ENCODE data around the gene CRAT.
"Not testable (repeated sequence)": the region's sequence is repeated elsewhere in the genome, so short reads cannot be mapped to it uniquely, and the experiment has no call there.

Gene CRAT

GRCh38 chr9:129138144-129138462, 27.5 kb upstream of the CRAT start:
- DNase-seq, result no peak

- DNase-seq, result no peak
These were observed 26.9 kb upstream of the CRAT start for GRCh38 chr9:129137292-129138143.

DNA sequence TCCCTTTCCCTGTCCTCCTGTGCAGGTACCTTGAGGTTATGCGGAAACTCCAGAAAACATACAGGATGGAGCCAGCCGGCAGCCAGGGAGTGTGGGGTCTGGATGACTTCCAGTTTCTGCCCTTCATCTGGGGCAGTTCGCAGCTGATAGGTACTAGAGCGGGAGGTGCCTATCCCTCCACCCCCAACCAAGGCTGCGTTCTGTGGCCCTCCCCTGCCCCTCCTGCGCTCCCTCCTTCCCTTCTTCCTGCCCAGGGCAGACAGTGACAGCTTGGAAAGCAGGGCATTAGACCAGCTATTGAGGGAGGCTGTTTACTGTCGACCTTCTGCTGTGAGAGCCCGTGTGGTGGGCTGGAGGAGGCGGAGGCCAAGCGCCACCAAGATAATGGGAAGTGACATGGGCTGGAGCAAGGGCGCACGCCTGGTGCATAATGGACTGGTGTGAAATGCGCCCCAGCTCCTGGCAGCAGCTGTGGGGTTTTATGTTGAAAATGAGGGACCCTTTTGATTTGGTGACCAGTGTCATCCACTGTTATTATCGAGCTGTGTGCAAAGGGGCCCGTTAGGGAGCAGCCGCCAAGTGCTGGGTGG, 25.9 kb upstream of the CRAT start:
- DNase-seq, result no peak

GRCh38 chr9:129135476-129135875, 24.9 kb upstream of the CRAT start:
- DNase-seq, result no peak

- DNase-seq, result no peak
These were observed 22.5 kb upstream of the CRAT start for GRCh38 chr9:129133082-129133481.

DNA sequence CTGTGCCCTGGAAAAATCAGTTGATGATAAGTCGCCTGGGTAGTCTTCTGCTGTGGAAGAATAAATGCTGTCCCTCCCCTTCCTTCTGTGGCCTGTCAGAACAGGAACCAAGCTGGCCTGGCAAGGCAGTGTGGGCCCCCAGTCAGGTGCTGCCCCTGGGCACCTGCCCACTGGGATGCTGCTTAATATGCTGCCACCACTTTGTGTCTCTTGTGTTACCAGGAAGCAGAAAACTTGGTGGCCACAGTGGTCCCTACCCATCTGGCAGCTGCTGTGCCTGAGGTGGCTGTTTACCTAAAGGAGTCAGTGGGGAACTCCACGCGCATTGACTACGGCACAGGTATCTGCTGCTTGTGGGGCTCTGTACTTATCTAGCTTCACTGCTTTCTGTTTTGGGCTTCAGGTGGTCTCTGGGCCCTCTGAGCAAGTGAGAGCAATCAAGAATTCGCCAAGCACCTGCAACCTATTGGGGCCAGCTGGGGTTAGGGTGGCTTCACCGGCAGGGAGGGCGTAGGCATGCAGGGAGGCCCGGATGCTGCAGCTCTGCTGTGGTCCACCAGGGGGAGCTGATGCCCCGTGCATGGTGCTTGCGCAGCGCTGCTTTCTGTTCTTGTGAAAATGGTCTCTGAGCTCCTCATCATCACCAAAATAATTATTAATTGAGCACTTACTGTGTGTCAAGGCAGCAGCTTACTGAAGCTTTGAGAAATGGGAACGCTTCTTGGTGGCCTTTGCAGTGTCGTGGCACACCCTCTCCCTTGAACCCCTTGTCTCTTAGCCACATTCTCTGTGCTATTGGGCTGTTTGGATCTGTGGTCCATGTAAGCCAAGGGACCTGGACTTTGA, 20.9 kb upstream of the CRAT start:
- peak; percentile 89 to 90 for DNase-seq

- no peak for DNase-seq
These were observed 20.2 kb upstream of the CRAT start for GRCh38 chr9:129130791-129131190.

DNA sequence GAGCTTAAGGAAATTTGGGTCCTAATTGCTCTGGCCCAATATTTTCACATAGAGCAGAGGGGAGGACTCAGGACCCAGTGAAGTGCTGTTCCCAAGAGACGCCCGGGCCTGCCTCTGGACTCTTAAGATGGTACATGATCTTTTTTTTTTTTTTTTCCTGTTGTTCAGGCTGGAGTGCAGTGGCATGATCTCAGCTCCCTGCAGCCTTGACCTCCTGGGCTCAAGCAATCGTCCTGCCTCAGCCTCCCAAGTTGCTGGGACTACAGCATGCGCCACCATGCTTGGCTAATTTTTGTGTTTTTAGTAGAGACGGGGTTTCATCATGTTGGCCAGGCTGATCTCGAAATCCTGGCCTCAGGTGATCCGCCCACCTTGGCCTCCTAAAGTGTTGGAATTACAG, 19.7 kb upstream of the CRAT start:
- not testable (repeated sequence) for DNase-seq

DNA sequence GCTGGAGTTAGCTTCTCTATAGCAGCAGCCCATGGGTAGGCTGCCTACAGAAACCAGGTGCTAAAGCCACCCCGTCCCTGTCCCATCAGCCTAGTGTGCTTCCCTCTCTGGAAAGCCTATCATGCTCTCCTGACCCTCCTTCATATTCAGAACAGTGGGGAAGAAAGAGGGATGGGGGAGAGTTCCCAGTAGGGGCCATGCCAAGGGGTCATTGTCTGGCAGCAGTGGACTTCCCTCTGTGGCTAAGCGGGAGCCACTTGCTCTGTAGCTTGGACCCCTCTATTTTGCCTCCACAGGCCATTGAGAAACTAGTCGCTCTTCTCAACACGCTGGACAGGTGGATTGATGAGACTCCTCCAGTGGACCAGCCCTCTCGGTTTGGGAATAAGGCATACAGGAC, 18.1 kb upstream of the CRAT start:
- DNase-seq, result no peak

GRCh38 chr9:129126749-129127618, 16.4 kb upstream of the CRAT start:
- no peak for DNase-seq

- DNase-seq, result no peak
These were observed 14.9 kb upstream of the CRAT start for GRCh38 chr9:129125478-129125877.

- no peak for DNase-seq
These were observed 14.0 kb upstream of the CRAT start for GRCh38 chr9:129124506-129125069.

GRCh38 chr9:129122976-129123375, 12.4 kb upstream of the CRAT start:
- not testable (repeated sequence) for DNase-seq

DNA sequence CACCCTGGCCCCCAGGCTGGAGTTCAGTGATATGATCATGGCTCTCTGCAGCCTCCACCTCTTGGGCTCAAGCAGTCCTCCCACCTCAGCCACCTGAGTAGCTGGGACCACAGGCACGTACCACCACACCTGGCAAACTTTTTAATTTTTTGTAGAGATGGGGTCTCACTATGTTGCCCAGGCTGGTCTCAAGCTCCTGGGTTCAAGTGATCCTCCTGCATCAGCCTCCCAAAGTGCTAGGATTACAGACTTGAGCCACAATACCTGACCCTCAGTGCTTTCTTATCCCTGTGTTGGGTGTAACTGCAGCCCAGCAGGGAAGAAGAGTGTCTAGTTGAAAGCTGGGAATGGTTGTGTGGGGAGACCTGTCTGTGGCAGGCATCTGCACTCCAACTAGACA, 11.5 kb upstream of the CRAT start:
- no peak for DNase-seq

GRCh38 chr9:129121483-129121882, 10.9 kb upstream of the CRAT start:
- DNase-seq, result no peak

DNA sequence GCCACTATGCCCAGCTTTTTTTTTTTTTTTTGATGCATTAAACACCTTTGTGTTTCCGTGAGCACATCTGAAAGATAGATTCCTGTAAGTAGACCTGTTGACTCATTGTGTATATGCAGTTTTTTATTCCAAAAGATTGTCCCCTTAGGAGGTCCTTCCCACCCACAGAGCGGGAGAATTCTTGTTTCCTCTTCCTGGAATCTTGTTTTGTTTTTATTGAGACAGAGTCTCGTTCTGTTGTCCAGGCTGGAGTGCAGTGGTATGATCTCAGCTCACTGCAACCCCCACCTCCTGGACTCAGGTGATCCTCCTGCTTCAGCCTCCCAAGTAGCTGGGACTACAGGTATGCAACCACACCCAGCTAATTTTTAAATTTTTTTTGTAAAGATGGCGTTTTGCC, 8.2 kb upstream of the CRAT start:
- DNase-seq, result no peak

DNA sequence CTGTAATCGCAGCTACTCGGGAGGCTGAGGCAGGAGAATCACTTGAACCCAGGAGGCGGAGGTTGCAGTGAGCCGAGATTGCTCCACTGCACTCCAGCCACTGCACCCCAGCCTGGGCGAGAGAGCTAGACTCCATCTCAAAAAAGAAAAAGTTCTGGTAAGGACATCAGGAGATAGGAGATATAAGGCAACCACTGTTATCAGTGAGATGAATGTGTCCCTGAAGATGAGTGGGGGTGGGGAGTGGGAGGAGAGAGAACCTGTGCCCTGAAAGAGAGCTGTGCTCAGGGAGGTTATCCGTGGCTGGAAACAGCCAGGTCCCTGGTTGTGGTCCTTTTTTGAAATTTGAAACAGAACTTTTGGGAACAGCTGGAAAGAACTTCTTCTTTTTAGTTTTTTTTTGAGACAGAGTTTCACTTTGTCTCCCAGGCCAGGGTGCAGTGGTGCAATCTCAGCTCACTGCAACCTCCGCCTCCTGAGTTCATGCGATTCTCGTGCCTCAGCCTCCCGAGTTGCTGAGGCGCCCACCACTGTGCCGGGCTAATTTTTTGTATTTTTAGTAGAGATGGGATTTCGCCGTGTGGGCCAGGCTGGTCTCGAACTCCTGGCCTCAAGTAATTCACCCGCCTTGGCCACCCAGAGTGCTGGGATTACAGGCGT, 3.2 kb upstream of the CRAT start:
- no peak for DNase-seq

- not testable (repeated sequence) for DNase-seq
These were observed 1.9 kb upstream of the CRAT start for GRCh38 chr9:129112526-129112925.

DNA sequence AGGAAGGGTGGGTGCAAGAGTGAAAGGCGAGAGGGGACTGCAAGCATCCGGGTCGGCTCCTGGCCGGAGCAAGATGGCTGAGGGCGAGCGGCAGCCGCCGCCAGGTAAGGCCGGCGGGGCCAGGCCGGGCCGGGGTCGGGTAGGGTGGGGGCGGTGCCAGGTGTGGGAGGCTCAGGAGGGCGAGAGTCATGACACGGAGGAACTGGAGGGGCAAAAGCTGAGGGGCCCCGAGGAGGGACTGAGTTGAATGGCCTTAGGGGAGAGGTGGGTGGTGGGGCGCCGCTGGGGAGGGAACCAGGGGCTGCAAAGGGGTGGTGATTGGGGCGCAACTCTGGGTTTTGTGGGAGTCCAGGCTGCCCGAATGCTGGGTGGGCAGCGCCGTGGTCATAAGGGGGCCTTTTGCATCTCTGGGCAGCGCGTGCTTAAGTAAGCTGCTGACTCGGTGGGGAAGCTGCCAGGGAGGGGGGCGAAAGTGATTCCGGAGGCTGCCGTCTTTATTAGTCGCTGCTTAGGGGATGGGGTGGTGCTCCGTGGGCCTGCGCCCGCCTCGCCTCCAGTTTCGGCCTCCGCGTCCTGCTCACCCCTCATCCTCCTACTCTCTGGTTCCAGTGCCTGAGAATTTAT, 1.0 kb upstream of the CRAT start:
- DNase-seq, result peak in 1 of 2 experiments; percentile 53

DNA sequence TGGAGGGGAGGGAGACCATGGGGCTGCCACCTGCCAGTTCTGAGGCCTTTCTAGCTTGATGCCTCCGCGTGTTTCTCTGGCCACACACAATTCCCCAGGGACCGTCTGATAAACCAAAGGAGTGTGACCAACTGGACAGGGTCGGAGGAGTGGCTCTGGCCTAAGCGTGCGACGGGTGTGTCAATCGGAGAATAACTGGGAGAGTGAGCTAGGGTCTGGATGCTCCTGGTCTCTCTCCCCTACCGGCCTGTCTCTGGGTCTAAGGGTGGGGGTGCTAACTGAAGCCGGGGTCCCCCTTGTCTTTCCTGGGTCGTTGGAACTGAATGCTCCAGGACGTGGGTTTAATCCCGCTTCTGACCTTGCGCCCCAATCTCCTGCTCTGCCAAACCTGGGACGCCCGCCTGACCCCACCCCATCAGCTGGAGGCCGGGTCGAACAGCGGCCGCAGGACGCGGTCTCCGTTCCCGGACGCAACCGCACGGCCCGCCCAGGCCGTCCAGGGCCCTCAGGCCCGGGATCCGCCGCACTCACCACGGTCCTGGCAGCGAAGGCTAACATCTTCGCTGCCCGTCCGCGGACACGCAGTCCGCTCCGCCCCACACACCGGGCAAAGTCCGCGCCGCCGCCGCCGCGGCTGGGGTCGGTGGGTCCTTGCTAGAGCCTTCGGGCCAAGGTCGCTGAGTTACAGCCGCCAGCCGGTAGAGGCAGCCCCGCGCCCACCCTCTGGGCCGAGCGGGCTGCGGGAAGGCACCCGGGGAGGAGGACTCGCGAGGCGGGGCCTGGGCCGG, 447 bp downstream of the CRAT start:
- no peak for DNase-seq

GRCh38 chr9:129109537-129109903, 1.1 kb downstream of the CRAT start:
- DNase-seq, result peak; percentile 39 to 41

All from activated T-cell treated with anti-CD3 and anti-CD28 coated beads, Interleukin-2, amount 50 U/mL, for 48 hours (primary cell).